ENCODE measurements around the gene CAMTA1. TPM values are rescaled to one million over a fixed set of nuclear protein-coding genes. Genes with fewer than 3 reads are reported as not detected.

The CAMTA1 gene
- total and polyA plus RNA-seq, 4 donors: 48.1 to 140 (median 52.3) TPM

DNA sequence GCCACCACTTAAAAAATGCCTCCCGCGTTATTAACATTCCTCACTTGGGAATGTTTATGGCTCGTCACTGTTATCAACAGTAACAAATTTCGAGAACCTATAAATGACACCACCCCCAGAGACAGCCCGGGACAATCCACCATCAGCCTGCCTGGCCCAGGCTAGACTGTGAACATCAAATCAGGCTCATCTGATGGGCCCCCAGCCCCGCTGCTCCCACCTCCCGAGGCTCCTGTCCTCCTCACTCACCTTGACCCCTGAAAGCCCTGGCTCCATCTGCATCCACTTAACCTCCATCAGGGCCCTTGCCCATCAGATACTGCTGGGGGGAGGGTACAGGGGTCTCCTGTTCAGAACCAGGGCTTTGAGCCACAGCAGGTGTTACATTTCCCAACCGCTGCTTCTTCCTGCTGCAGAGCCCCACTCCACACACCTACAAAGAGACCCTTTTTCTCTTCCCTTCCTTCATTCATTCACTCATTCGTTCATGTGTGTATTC lies 829.4 kb downstream of the CAMTA1 start:
- Histone ChIP-seq H3K27ac (ENCODE audit: low read depth in 1 of 2, low read length in 1 of 2) (no peak overlapping the region), H3K4me1 (ENCODE audit: control insufficient read depth in 5 of 5, insufficient read depth in 5 of 5, low read length in 5 of 5) (peaks cover 0 to 3% (median 0%) of the 10 kb centered on the region in 5 donors), H3K9ac (ENCODE audit: insufficient read depth in 1 of 2, low read length in 2 of 2) (no peak overlapping the region), H3K27me3 (ENCODE audit: control insufficient read depth in 3 of 3, insufficient read depth in 3 of 3, low read length in 2 of 3) (peaks cover 0 to 2% (median 0%) of the 10 kb centered on the region in 3 donors), H3K36me3 (ENCODE audit: control insufficient read depth in 4 of 4, insufficient read depth in 4 of 4, low read length in 4 of 4) (no peaks in the 10 kb centered on the region), H3K9me3 (ENCODE audit: control insufficient read depth in 4 of 4, insufficient read depth in 3 of 4, low read length in 3 of 4) (peaks cover 0 to 7% (median 0%) of the 10 kb centered on the region in 4 donors), H3K4me3 (no peak overlapping the region)
- no peak for ATAC-seq (ENCODE audit: insufficient read depth, low FRiP score)
- TF ChIP-seq CTCF (IDR thresholded peaks at IDR 0.05; ENCODE audit: control extremely low read depth, extremely low read depth): no peak
- no peak for DNase-seq
- 55 to 72% methylated on average over 9 of the region's 9 CpGs for WGBS, 2 donors

DNA sequence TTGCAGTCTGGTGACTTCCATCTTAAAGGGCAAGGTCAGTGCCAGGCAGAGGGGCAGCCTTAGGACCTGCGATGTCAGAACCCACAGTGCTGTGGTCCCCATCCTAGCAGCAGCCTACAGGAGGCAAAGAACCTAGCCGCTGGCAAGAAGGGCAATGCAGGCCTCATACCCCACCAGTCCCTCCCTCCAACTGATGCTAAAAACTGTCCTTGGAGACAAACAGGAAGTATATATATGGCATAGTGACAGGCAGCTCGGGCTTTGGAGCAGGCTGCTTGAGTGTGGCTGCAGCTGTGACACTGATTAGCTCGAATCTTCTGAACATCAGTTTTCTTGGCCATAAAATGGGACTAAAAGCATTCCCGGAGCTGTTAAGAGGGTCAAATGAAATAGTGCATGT lies 829.9 kb downstream of the CAMTA1 start:
- H3K9ac ChIP-seq (ENCODE audit: insufficient read depth in 1 of 2, low read length in 2 of 2): no peak overlapping the region
- no peaks in the 10 kb centered on the region for H3K36me3 ChIP-seq (ENCODE audit: control insufficient read depth in 4 of 4, insufficient read depth in 4 of 4, low read length in 4 of 4)
- 67% methylated on average over 5 of the region's 5 CpGs for WGBS, 2 donors
- no peak for TF ChIP-seq CTCF (IDR thresholded peaks at IDR 0.05; ENCODE audit: control extremely low read depth, extremely low read depth)
- H3K4me3 ChIP-seq: no peak overlapping the region
- peaks cover 0 to 2% (median 0%) of the 10 kb centered on the region in 3 donors for H3K27me3 ChIP-seq (ENCODE audit: control insufficient read depth in 3 of 3, insufficient read depth in 3 of 3, low read length in 2 of 3)
- ATAC-seq (ENCODE audit: insufficient read depth, low FRiP score) (no peak), DNase-seq (no peak)
- no peak overlapping the region for H3K27ac ChIP-seq (ENCODE audit: low read depth in 1 of 2, low read length in 1 of 2)
- H3K4me1 ChIP-seq (ENCODE audit: control insufficient read depth in 5 of 5, insufficient read depth in 5 of 5, low read length in 5 of 5): peaks cover 0 to 3% (median 0%) of the 10 kb centered on the region in 5 donors
- H3K9me3 ChIP-seq (ENCODE audit: control insufficient read depth in 4 of 4, insufficient read depth in 3 of 4, low read length in 3 of 4): peaks cover 0 to 7% (median 0%) of the 10 kb centered on the region in 4 donors

GRCh38 chr1:7616076-7616832 lies 831.0 kb downstream of the CAMTA1 start:
- peaks cover 0 to 3% (median 0%) of the 10 kb centered on the region in 5 donors for H3K4me1 ChIP-seq (ENCODE audit: control insufficient read depth in 5 of 5, insufficient read depth in 5 of 5, low read length in 5 of 5)
- H3K36me3 ChIP-seq (ENCODE audit: control insufficient read depth in 4 of 4, insufficient read depth in 4 of 4, low read length in 4 of 4): no peaks in the 10 kb centered on the region
- H3K9me3 ChIP-seq (ENCODE audit: control insufficient read depth in 4 of 4, insufficient read depth in 3 of 4, low read length in 3 of 4): peaks cover 0 to 7% (median 0%) of the 10 kb centered on the region in 4 donors
- TF ChIP-seq CTCF (IDR thresholded peaks at IDR 0.05; ENCODE audit: control extremely low read depth, extremely low read depth): no peak
- ATAC-seq (ENCODE audit: insufficient read depth, low FRiP score) (peak; percentile 53), DNase-seq (peak; percentile 72 to 77 (median 74))
- H3K27ac ChIP-seq (ENCODE audit: low read depth in 1 of 2, low read length in 1 of 2): no peak overlapping the region
- peaks cover 0 to 2% (median 0%) of the 10 kb centered on the region in 3 donors for H3K27me3 ChIP-seq (ENCODE audit: control insufficient read depth in 3 of 3, insufficient read depth in 3 of 3, low read length in 2 of 3)
- 23 to 29% methylated on average over 14 of the region's 14 CpGs for WGBS, 2 donors
- H3K4me3 ChIP-seq: no peak overlapping the region
- H3K9ac ChIP-seq (ENCODE audit: insufficient read depth in 1 of 2, low read length in 2 of 2): no peak overlapping the region

Data from lung (tissue), 12 donors.